HepG2 (cell line): ENCODE data around the gene ANG. TPM values are rescaled to one million over a fixed set of nuclear protein-coding genes. Genes with fewer than 3 reads are reported as not detected.

ENCODE experiments used
- ATF7 ChIP-seq, 2 experiments: fragments of 450-650 bp in 1 of 2; sonication (generic) in 1 of 2; formaldehyde crosslinking in 1 of 2; IDR thresholded peaks; 2 replicates each; pipeline versions ENCODE4 v1.4.0 to v1.6.1; 2016 to 2020; ENCODE audit warnings: antibody characterized with exemption in 1 of 2, mild to moderate bottlenecking in 1 of 2, missing genetic modification reagents in 1 of 2
- DNMT1 ChIP-seq: sonication (generic); formaldehyde crosslinking; IDR thresholded peaks from 2 replicates; pipeline ENCODE4 v1.5.1; 2020; ENCODE audit warnings: mild to moderate bottlenecking, missing genetic modification reagents
- EZH2 ChIP-seq: conservative IDR thresholded peaks from 2 replicates; pipeline ENCODE4 v1.6.1; 2012; ENCODE audit warnings: mild to moderate bottlenecking, low read depth, low read length, moderate library complexity
- FLYWCH1 ChIP-seq: sonication (generic); formaldehyde crosslinking; IDR thresholded peaks from 2 replicates; pipeline ENCODE4 v1.8.1; 2023; ENCODE audit warnings: mild to moderate bottlenecking, missing genetic modification reagents
- FOSL1 ChIP-seq: sonication (generic); formaldehyde crosslinking; IDR thresholded peaks from 2 replicates; pipeline ENCODE4 v1.9.0; 2021; ENCODE audit warnings: missing genetic modification reagents, borderline replicate concordance
- GTF3A ChIP-seq: sonication (generic); formaldehyde crosslinking; conservative IDR thresholded peaks from 2 replicates; pipeline ENCODE4 v1.4.0; 2020; ENCODE audit warnings: mild to moderate bottlenecking, missing genetic modification reagents
- HNF1B ChIP-seq: sonication (generic); formaldehyde crosslinking; IDR thresholded peaks from 2 replicates; pipeline ENCODE4 v1.5.1; 2020; ENCODE audit warnings: mild to moderate bottlenecking, moderate library complexity, missing genetic modification reagents
- HNRNPH1 ChIP-seq: fragments of 200-400 bp; formaldehyde crosslinking; optimal IDR thresholded peaks from 2 replicates; pipeline ENCODE3; 2017; ENCODE audit warnings: mild to moderate bottlenecking, low read depth, low read length
- IRX3 ChIP-seq: sonication (generic); formaldehyde crosslinking; IDR thresholded peaks from 2 replicates; pipeline ENCODE4 v1.8.1; 2023; ENCODE audit warnings: mild to moderate bottlenecking, low read depth, missing genetic modification reagents, borderline replicate concordance
- JARID2 ChIP-seq: sonication (generic); formaldehyde crosslinking; IDR thresholded peaks from 2 replicates; pipeline ENCODE4 v1.8.1; 2023; ENCODE audit warnings: missing genetic modification reagents, inconsistent platforms; ENCODE audit not compliant: insufficient replicate concordance
- JDP2 ChIP-seq: sonication (generic); formaldehyde crosslinking; IDR thresholded peaks from 2 replicates; pipeline ENCODE4 v1.8.1; 2022; ENCODE audit warnings: missing genetic modification reagents, borderline replicate concordance
- KLF11 ChIP-seq: IDR thresholded peaks from 2 replicates; pipeline ENCODE4 v1.6.1; 2016; ENCODE audit warnings: missing compliant biosample characterization
- KLF16 ChIP-seq, 2 experiments: sonication (generic) in 1 of 2; formaldehyde crosslinking in 1 of 2; IDR thresholded peaks; 2 replicates each; pipeline versions ENCODE4 v1.6.1 to v1.8.0; 2016 to 2023; ENCODE audit warnings: missing genetic modification reagents in 2 of 2, missing compliant biosample characterization in 1 of 2
- LBX2 ChIP-seq: sonication (generic); formaldehyde crosslinking; IDR thresholded peaks from 2 replicates; pipeline ENCODE4 v1.5.0; 2020; ENCODE audit warnings: missing genetic modification reagents, mild to moderate bottlenecking, borderline replicate concordance
- MBD4 ChIP-seq: IDR thresholded peaks from 2 replicates; pipeline ENCODE4 v1.6.1; 2012; ENCODE audit warnings: low read length, inconsistent platforms, borderline replicate concordance
- MTA3 ChIP-seq: sonication (generic); formaldehyde crosslinking; IDR thresholded peaks from 2 replicates; pipeline ENCODE4 v1.4.0; 2020; ENCODE audit warnings: missing genetic modification reagents
- MTERF4 ChIP-seq: sonication (generic); formaldehyde crosslinking; IDR thresholded peaks from 2 replicates; pipeline ENCODE4 v1.8.0; 2023; ENCODE audit warnings: mild to moderate bottlenecking, missing genetic modification reagents
- NCOA2 ChIP-seq: sonication (generic); formaldehyde crosslinking; IDR thresholded peaks from 2 replicates; pipeline ENCODE4 v1.8.0; 2022; ENCODE audit warnings: inconsistent platforms
- NRL ChIP-seq: sonication (generic); formaldehyde crosslinking; IDR thresholded peaks from 2 replicates; pipeline ENCODE4 v1.5.0; 2020; ENCODE audit warnings: missing genetic modification reagents, mild to moderate bottlenecking, moderate library complexity, borderline replicate concordance
- RXRB ChIP-seq: IDR thresholded peaks from 2 replicates; pipeline ENCODE4 v1.6.1; 2016; ENCODE audit warnings: borderline replicate concordance, missing genetic modification reagents, missing compliant biosample characterization
- SP1 ChIP-seq, 2 experiments: fragments of 450-650 bp in 1 of 2; sonication (generic) in 1 of 2; formaldehyde crosslinking in 1 of 2; IDR thresholded peaks; 2 replicates each; pipeline versions ENCODE4 v1.4.0 to v1.6.1; 2016 to 2020; ENCODE audit warnings: missing genetic modification reagents in 1 of 2
- SRSF1 ChIP-seq: fragments of 200-400 bp; formaldehyde crosslinking; optimal IDR thresholded peaks from 2 replicates; pipeline ENCODE3; 2017; ENCODE audit warnings: mild to moderate bottlenecking, low read depth, low read length, moderate library complexity
- ZNF12 ChIP-seq: sonication (generic); formaldehyde crosslinking; IDR thresholded peaks from 2 replicates; pipeline ENCODE4 v1.5.0; 2020; ENCODE audit warnings: missing genetic modification reagents
- ZNF224 ChIP-seq: sonication (generic); formaldehyde crosslinking; IDR thresholded peaks from 2 replicates; pipeline ENCODE4 v1.5.0; 2020; ENCODE audit warnings: mild to moderate bottlenecking, missing genetic modification reagents
- ZNF296 ChIP-seq: sonication (generic); formaldehyde crosslinking; conservative IDR thresholded peaks from 2 replicates; pipeline ENCODE4 v1.5.0; 2020; ENCODE audit warnings: mild to moderate bottlenecking, missing genetic modification reagents
- ZNF749 ChIP-seq: sonication (generic); formaldehyde crosslinking; IDR thresholded peaks from 2 replicates; pipeline ENCODE4 v1.8.0; 2022; ENCODE audit warnings: mild to moderate bottlenecking, missing genetic modification reagents, moderate library complexity, borderline replicate concordance
- polyA plus RNA-seq, 8 experiments: library from polyadenylated mRNA; depleted of rRNA in 3 of 8; stranded (reverse) in 7 of 8; unstranded in 1 of 8; fragments of >200 nt; fragmentation: Illumina TruSeq in 4 of 8; extraction: Trizol in 4 of 8; gene quantifications; 2 replicates each; pipeline versions ENCODE4 v1.2.1 to v1.2.3, GENCODE V29; 2011 to 2016; ENCODE audit warnings: low read depth in 4 of 8, missing spikeins in 1 of 8, mixed read lengths in 1 of 8; ENCODE audit not compliant: insufficient read depth in 1 of 8
- total RNA-seq, 5 experiments: library from RNA; depleted of rRNA; stranded (reverse); fragments of >200 nt; fragmentation: Illumina TruSeq; extraction: Trizol; gene quantifications; 2 replicates each; pipeline ENCODE4 v1.2.3, GENCODE V29; 2016; ENCODE audit warnings: low read depth in 1 of 5

ANG gene
- total and polyA plus RNA-seq, 2 of the 13 experiments (the other 11 are each of a cell fraction or from before 2014, with no cell fraction given), result 83.6 to 401 TPM

GRCh38 chr14:20684662-20685456 is 3.7 kb upstream of the ANG start (continued):
- no peak for TF ChIP-seq LBX2 (CRISPR knock-in tag)
- no peak for TF ChIP-seq FLYWCH1 (CRISPR knock-in tag)
- no peak; the same call in 1 of the 2 replicates for TF ChIP-seq ZNF749 (CRISPR knock-in tag)
- TF ChIP-seq FOSL1 (CRISPR knock-in tag), result no peak
- TF ChIP-seq HNRNPH1, result no peak
- no peak for TF ChIP-seq JARID2
- no peak for TF ChIP-seq NCOA2 (CRISPR knock-in tag)
- no peak for TF ChIP-seq ZNF296
- no peak; the same call in 1 of the 2 replicates for TF ChIP-seq JDP2 (CRISPR knock-in tag)
- no peak for TF ChIP-seq EZH2
- TF ChIP-seq IRX3 (CRISPR knock-in tag), result no peak
- TF ChIP-seq ATF7 (IDR thresholded peaks at IDR 0.05), result no peak
- no peak for TF ChIP-seq ATF7 (CRISPR knock-in tag; IDR thresholded peaks at IDR 0.05)
- 0 out of 2 replicates have a peak, but pooled peaks have one; percentile 8 for TF ChIP-seq NRL
- TF ChIP-seq SP1 (IDR thresholded peaks at IDR 0.05), result no peak
- no peak for TF ChIP-seq SP1 (CRISPR knock-in tag; IDR thresholded peaks at IDR 0.05)
- no peak for TF ChIP-seq GTF3A (CRISPR knock-in tag)
- no peak for TF ChIP-seq SRSF1
- TF ChIP-seq KLF11 (CRISPR knock-in tag), result no peak
- TF ChIP-seq ZNF224, result 0 out of 2 replicates have a peak, but pooled peaks have one; percentile 59
- TF ChIP-seq ZNF12 (CRISPR knock-in tag), result no peak; the same call in 1 of the 2 replicates
- no peak for TF ChIP-seq MBD4
- TF ChIP-seq RXRB (CRISPR knock-in tag), result peak; percentile 22
- TF ChIP-seq HNF1B (CRISPR knock-in tag), result peak; percentile 36; the same call in 1 of the 2 replicates
- TF ChIP-seq KLF16 (CRISPR knock-in tag; IDR thresholded peaks at IDR 0.05), result no peak
- no peak for TF ChIP-seq MTA3
- no peak for TF ChIP-seq MTERF4 (CRISPR knock-in tag)
- TF ChIP-seq DNMT1, result no peak
